HG03135 (cell line): ENCODE measurements around the gene GIMAP8.

Experiments
- ATAC-seq: cut with Tn5 transposase; IDR thresholded peaks from one replicate; pipeline ENCODE4 v1.9.1; 2021; ENCODE audit warnings: mild to moderate bottlenecking, moderate library complexity; ENCODE audit not compliant: unreplicated experiment

GIMAP8 gene

GRCh38 chr7:150410680-150411346 lies 39.6 kb upstream of the GIMAP8 start:
- no peak for ATAC-seq

DNA sequence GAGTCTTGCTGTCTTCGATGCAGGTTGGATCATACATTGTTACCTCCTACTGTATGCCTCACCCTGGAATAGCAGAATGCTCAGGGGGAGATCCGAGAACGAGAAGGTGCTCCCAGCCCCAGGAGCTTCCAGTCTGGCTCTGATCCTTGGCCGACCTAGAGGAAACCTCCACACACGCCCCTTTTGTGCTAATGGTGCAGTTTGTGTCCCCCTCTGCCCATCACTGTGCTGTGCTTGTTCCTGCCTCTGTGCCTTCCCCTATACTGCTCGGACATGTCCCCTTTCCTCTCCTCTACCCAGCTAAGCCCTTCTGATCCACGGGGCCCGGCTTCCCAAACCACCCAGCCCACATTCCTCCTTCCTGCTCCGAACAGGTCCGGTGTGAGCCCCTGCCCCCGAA lies 38.8 kb upstream of the GIMAP8 start:
- ATAC-seq: no peak

GRCh38 chr7:150412016-150412415 lies 38.4 kb upstream of the GIMAP8 start:
- no peak for ATAC-seq

DNA sequence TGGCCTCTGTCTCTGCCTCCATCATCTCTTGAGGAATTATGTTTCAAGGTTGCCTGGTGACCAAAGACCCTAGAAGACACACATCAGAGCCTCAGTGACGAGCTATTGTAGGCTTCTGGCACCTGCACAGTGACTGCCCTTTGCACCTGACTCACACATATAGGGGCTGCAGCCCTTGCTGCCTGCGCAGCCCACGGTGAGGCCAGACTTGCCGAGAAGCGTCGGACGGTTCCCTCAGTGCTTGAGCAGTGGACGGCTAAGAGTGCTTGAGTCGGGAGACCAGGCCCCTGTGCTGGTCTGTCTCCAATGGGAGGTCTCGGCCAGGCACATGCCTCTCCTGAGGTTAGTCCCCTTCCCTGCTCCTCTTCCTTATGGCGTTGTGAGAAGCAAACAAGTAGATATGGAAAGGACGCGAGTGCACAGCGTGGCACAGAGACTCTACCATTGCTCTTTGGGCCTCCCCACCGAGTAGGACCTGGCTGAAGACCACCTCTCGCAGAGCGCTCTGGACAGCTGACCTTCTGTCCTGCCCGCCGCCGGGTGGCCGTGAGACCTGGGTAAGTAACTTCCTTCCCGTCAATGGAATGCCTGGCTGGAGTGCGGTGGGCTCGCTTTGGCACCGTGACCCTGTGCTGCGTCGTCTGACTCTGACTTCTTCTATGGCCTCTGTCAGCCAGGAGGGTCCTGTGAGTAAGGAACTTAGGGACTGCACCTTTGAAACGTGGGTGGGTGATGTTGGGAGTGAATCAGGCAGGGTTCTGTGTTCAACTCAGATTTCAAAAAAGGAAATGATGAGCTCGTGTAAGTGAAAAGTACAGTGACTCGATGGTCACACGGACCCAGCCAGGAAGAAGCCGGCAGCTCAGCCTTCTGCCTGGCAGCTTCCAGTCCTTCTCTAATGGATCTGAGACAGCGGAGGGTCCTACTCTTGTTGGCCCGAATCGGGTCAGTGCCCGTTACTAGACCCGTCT lies 37.6 kb upstream of the GIMAP8 start:
- ATAC-seq: no peak

DNA sequence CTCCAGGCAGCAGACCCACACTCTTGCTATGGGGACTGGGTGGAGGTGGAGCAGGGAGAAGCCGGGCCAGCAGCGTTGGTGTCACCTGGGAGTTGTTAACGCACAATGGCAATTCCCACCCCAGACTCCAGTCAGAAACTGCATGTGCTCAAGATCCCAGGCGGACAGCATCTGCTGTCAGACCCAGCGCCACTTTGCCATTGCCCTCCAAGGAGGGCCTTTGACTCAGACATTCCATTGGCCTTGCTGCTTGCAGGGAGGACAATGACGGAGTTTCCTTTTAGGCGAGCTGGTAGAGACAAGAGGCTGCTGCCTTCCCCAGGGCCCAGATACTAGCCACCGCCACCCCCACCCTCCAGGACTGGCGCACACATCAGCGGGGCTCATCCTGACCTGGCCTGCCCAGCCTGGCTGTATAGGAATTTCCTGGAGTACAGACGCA lies 36.8 kb upstream of the GIMAP8 start:
- no peak for ATAC-seq

DNA sequence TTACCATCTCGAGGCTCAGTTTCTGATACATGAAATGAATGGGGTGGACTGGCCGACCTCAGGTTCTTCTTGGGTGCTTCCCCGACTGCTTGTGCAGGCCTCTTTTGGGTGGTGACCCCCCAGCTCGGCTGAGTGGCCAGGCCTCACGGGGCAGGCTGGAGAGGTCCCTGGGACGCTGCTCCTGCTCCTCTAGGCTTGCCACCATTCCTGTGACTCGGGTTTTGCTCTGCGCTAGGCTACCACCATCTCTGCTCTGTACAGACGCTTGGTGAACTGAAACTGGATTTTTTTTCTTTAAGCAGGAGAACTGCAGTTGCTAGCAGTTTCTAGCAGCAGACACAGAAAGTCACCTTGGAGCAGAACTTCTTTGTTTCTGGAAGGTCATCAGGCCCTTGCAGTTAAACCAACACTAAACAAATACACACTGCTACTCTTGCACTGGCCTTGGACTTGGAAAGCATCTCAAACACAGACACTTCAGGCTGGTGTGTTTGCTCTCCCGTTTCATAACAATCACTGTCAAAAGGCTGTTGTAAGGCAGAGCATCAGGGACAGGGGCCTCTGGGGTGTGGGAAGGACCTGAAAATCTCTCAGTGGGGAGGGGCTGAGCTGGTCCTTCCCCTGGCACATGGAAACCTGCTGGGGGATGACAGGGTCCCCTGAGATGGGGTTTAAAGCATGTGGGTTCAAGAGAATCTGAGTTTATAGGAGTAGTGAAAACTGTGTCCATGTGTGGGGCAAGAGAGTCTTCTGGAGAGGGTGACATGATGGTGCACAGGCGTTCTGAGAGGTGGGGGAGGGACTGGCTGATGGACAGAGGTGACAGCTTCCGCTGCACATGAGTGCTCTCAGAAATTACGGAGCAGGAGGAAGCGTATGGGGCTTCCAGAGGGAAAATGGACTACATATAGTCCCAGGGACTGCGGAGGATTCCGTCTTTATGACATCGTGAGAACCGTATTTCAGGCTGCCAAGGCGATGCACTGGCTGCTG lies 35.0 kb upstream of the GIMAP8 start:
- no peak for ATAC-seq

- ATAC-seq: no peak
Measured at GRCh38 chr7:150417239-150417638, 33.2 kb upstream of the GIMAP8 start.

DNA sequence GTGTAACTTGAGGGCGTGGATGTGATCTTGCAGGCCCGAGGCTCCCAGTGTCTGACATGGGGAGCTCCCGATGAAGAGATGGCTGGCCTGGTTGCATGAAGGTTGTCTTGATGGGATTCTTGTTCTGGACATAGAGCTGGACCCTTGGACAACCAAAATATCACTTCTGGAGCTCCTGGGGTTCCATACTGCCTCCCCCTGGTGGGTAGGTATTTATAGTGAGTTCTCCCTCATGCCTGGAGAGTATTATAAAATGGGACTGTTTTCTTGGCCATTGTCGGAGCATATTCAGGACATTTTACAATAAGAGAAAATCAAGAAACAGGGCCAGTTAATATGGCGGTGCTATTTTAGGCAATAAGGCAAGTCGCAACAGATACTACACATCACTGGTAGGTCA lies 32.6 kb upstream of the GIMAP8 start:
- no peak for ATAC-seq

GRCh38 chr7:150420242-150420641 lies 30.2 kb upstream of the GIMAP8 start:
- no peak for ATAC-seq

DNA sequence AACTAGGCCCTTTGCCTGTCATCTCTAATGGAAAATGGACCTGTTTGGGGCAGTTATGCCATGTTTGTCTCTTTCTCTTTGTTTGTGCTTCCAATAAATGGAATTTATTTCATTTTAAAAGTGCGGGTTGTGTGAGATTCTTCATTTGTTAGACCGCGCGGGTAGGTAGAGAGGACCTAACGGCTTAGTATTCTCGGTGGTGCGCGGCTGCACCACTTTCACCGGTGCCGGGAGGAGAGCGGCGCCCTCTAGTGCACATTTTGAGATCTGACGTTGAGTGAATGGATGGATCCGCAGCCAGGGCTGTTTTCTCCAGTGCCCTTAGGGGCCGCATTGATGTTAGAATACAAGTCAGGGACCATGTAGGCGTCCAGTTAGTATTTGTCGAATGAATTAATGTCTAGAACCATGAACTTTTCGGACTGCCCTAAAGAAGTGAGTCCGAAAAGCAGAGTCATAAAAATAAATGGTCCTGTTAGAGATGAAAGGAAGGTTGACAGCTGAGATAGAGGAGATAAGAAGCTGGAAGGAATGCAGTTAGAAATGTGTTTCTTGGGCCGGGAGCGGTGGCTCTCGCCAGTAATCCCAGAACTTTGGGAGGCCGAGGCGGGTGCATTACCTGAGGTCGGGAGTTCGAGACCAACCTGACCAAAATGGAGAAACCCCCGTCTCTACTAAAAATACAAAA lies 29.3 kb upstream of the GIMAP8 start:
- peak; percentile 89 for ATAC-seq

GRCh38 chr7:150421831-150422230 lies 28.6 kb upstream of the GIMAP8 start:
- no peak for ATAC-seq

DNA sequence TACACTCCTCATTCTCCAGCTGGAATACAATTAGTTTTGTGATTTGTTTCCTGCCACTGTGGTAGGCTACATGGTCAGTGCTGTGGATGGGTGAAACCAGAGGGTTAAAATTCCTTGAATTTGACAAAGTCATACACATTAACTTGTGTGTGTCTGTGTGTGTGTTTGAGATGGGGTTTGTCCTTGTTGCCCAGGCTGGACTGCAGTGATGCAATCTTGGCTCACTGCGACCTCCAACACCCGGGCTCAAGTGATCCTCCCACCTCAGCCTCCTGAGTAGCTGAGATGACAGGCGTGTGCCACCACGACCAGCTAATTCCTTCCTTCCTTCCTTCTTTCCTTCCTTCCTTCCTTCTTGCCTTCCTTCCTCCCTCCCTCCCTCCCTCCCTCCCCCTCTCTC lies 24.8 kb upstream of the GIMAP8 start:
- ATAC-seq: no peak

DNA sequence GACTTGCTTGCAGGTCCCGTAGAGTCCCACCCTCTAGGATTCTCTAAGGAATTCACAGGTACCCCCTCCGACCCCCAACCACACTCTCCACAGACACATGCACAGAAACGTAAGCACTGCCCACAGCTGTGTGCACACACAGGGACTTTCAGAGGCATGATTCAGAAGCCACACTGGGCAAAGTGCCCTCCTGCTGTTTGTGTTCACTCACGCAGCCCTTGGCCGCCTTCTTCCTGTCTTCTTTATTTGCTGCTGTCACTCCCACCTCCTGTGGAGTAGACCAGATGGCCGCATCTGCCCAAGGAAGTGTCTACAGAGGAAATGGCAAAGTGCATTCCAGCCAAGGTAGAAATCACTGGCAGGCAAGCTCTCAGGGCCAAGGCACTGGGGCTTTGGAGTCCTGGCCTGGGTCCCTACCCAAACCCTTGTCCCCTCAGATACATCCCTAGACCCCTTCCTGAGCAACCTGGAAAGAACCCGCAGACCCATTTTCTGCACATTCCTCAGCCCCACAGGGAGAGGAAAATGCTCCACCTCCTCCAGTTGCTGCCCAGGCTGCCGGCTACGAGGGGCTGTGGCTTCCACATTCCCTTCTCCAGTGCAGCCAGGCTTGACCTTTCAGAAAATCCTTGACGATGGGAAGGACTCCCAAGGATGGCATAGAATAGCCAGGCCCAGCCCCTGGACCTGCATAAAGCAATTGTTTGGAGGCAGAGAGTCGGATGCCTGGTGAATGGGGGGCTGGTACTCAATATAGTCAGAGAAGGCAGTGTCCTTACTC lies 21.6 kb upstream of the GIMAP8 start:
- peak; percentile 49 for ATAC-seq

DNA sequence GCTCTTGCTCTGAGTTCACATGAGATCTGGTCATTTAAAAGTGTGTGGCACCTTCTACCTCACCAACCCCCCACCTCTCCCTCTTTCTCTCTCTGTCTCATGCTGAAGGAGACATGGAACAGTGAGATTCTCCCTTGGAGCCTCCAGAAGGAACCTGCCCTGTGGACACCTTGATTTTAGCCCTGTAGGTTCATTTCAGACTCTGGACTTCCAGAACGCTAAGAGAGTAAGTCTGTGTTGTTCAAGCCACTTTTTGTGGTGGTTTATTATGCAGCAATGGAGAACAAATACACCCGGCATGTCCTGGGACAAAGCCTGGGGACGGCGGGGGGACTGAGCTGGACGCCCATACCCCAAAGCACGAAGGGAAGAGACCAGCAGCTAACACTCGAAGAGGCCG lies 20.7 kb upstream of the GIMAP8 start:
- ATAC-seq: no peak

GRCh38 chr7:150430465-150431085 lies 19.9 kb upstream of the GIMAP8 start:
- no peak for ATAC-seq

- no peak for ATAC-seq
Measured at GRCh38 chr7:150431839-150432658, 18.4 kb upstream of the GIMAP8 start.

DNA sequence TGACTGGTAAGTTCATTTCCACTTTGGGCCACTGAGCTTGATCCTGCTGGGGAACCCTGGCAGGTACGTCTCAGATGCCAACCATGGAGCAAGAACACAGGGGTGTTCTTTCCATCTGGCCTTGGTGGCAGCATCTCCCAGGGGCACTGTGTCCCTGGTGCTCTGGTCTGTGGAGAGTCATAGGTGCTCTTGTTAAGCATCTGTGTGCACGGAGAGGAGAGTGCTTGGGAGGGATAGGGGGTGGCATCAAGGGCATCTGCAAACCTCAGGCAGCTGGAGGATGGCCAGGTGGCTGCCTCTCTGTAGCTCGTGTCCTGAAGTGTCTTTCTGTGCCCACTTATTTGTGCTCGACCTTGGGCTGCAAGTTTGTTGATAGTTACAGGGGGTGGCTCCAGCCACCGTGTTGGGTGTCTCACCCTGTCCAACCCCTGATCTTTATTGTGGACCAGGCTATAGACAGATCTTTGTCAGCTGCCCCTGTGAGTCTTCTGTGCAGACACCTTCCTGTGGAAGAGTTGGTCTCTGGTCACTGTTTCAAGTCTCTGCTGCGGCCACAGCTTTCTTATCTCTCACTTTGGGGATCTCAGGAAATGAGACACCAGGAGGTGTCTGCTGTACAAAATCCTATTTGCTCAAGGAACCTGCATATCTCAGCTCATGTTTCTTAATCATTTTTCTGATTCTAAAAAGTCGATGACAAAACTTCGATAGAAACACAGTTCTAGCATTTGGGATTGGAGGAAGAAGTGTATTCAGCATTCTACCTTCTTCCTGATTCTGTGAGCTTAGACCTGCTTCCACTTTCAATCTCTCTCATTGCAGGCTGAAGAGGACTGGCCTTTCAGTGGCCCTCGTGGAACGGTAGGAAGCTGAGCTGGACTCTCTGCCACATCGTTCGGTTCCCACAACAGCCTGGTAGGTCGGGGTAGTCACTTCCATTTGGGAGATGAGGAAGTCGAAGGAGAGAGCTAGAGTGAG lies 17.2 kb upstream of the GIMAP8 start:
- ATAC-seq: no peak
